ENCODE measurements around the gene MIGA1.
"Not testable (repeated sequence)": the region's sequence is repeated elsewhere in the genome, so short reads cannot be mapped to it uniquely, and the experiment has no call there.

The MIGA1 gene

GRCh38 chr1:77910116-77910515, 130.7 kb downstream of the MIGA1 start:
- DNase-seq, result no peak

- DNase-seq, result not testable (repeated sequence)
Observed at GRCh38 chr1:77918918-77919317, 139.5 kb downstream of the MIGA1 start.

DNA sequence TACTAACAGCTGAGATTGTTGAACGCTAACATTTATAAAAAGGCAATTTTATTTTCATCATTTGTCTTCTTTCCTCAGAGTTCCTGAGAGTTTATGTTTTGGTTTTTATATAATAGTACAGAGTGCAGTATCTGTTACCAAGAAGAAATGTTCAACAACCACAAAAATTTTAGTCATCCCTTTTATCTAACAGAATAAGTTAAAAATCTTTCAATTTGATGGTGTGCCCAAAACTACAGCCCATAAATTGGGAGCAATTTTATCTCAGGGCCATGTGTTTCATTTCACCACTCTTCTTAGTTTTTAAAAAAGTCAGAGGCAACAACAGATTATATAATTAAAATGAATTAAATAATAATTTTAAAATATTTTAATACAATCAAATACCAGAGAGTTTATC, 146.1 kb downstream of the MIGA1 start:
- no peak for DNase-seq

DNA sequence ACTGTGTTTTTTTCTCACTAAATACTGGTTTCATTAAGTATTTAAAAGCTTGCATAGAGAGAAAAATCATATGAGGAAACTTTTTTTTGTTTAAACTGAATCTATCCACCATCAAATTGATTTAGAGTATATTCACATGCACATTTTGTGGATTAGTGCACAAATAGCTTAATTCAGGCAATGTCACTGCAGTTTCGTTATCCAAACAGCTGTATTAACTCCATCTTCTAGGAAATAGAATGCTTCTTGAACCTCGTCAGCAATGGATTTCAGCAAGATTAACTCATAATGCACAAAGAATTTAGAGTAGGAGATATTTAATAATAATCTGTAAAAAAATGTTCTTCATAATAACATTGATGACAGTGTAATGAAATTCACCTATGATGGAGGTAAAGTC, 146.5 kb downstream of the MIGA1 start:
- DNase-seq, result no peak

GRCh38 chr1:77926561-77927357, 147.3 kb downstream of the MIGA1 start:
- DNase-seq, result no peak

GRCh38 chr1:77927414-77927813, 148.0 kb downstream of the MIGA1 start:
- DNase-seq, result no peak
